Heart right ventricle (tissue), 16 donors: ENCODE measurements around the gene FAM187B. TPM values are rescaled to one million over a fixed set of nuclear protein-coding genes. Genes with fewer than 3 reads are reported as not detected.

Experiments
- ATAC-seq, 8 donors: fragments of 200-7000 bp; cut with Tn5 transposase; one replicate each; pipeline ENCODE4 v1.9.1; 2020; ENCODE audit warnings: mild to moderate bottlenecking in 8 of 8, moderate library complexity in 8 of 8, moderate number of reproducible peaks in 1 of 8
- DNase-seq, 2 donors: peaks; one replicate each; pipeline ENCODE4 v3.0.0-alpha.2; 2020
- H3K27ac ChIP-seq, 10 donors: fragments of 200-600 bp; sonication (generic) in 2 of 10; one replicate each; pipeline versions ENCODE4 v1.5.0 to v1.8.0; 2020 to 2022; ENCODE audit warnings: mild to moderate bottlenecking in 3 of 10
- H3K27me3 ChIP-seq, 7 donors: fragments of 200-600 bp; one replicate each; pipeline ENCODE4 v1.8.0; 2021 to 2022; ENCODE audit warnings: mild to moderate bottlenecking in 2 of 7
- H3K36me3 ChIP-seq, 9 donors: fragments of 200-600 bp; sonication (generic) in 1 of 9; one replicate each; pipeline versions ENCODE4 v1.5.0 to v1.8.0; 2020 to 2022; ENCODE audit warnings: mild to moderate bottlenecking in 2 of 9
- H3K4me1 ChIP-seq, 9 donors: fragments of 200-600 bp; sonication (generic) in 1 of 9; one replicate each; pipeline versions ENCODE4 v1.5.0 to v1.8.0; 2020 to 2022; ENCODE audit warnings: mild to moderate bottlenecking in 4 of 9
- H3K4me3 ChIP-seq, 10 donors: fragments of 200-600 bp; sonication (generic) in 2 of 10; one replicate each; pipeline versions ENCODE4 v1.5.0 to v1.8.0; 2020 to 2022; ENCODE audit warnings: mild to moderate bottlenecking in 7 of 10, moderate library complexity in 2 of 10
- H3K9me3 ChIP-seq, 11 donors: fragments of 200-600 bp in 10 of 11; sonication (generic) in 2 of 11; one replicate each; pipeline versions ENCODE4 v1.5.0 to v1.8.0; 2013 to 2022; ENCODE audit warnings: mild to moderate bottlenecking in 2 of 11, control low read depth in 1 of 11, moderate library complexity in 1 of 11
- CTCF ChIP-seq, 9 donors: fragments of 200-600 bp; sonication (generic) in 2 of 9; IDR thresholded peaks; one replicate each; pipeline versions ENCODE4 v1.5.0 to v1.8.0; 2021 to 2022; ENCODE audit warnings: antibody characterized with exemption in 9 of 9, mild to moderate bottlenecking in 5 of 9, moderate library complexity in 1 of 9
- WGBS, 2 donors: extraction: QIAGEN DNeasy Blood & Tissue Kit; methylation state at CpG; one replicate each; pipeline ENCODE4 v1.1.7; 2013; ENCODE audit warnings: inconsistent platforms in 1 of 2; 5-methylcytosine and 5-hydroxymethylcytosine counted together
- intact Hi-C, 10 donors: fragments of 100-400 bp; cut with DNase I; formaldehyde crosslinking; loops; one replicate each; pipeline versions ENCODE4 v1.11.1 to v1.14.2; 2022
- polyA plus RNA-seq, 2 donors: library from polyadenylated mRNA; stranded (reverse); fragments of 200-250 nt; gene quantifications; one replicate each; pipeline ENCODE4 v1.2.3, GENCODE V29; 2013
- total RNA-seq, 10 donors: library from RNA; stranded (reverse); fragmentation: NEBNext Ultra II Directional in 3 of 10; extraction: Animal tissue kit (Norgen Biotek cat#: 25700) in 3 of 10; gene quantifications; one replicate each; pipeline versions ENCODE4 v1.2.1 to v1.2.4, GENCODE V29; 2021 to 2023
- donor health status: Arrhythmogenic right ventricular cardiomyopathy.
- donor health status: ischemic (EF 13 %, LVEDD 7.1; RV severe dilation, severe dysfunction).
- donor health status: healthy with polysubstance abuse.
- donor health status: DM: no; HTN: yes; CAD: no.
- donor health status: DM: no; HTN: no; CAD: no.
- donor health status: ischemic (EF 25% LVEDD 6.9; RV normal size, moderate dysfunction).
- donor health status: ischemic (EF 25% LVEDD 5.7; RV mildly dilated, moderate dysfunction).
- donor health status: healthy.
- donor health status: DM: yes; HTN: yes; CAD: no.
- donor health status: Ischemic cardiomyopathy.
- donor health status: ischemic (EF 35%, LVEDD 5.7; RV mildly dilated, moderate dysfunction).
- donor health status: nonischemic (EF 11% LVEDD 7.7; RV severe dilation, severe dysfunction).
- donor health status: DM: yes; HTN: yes; CAD: no.
- donor health status: PGD.
- donor health status: ischemic (EF 29% LVEDD 5.4; RV normal size, mild dysfunction).
- donor health status: nonischemic (EF 23%, LVEDD 6.1; RV moderate dilation, normal function).

Gene FAM187B
- total and polyA plus RNA-seq, 12 donors: 0.48 TPM; not detected in 11

- intact Hi-C loops: loop anchor here in 6 of 10 donors (5.0 to 10.0 kb wide), 4 partner anchors 108 to 291 kb away; partner anchors contain the start of genes FXYD7 (in 3 of the 6), FXYD1 (in 2 of the 6) and LGI4 (in 2 of the 6)
- 37 to 43% methylated on average over 6 of the region's 6 CpGs for WGBS, 2 donors
- Histone ChIP-seq H3K36me3 (peaks cover 0 to 6% (median 1%) of the 10 kb centered on the region in 9 donors), H3K27me3 (no peaks in the 10 kb centered on the region), H3K4me1 (peaks cover 13 to 57% (median 42%) of the 10 kb centered on the region in 9 donors), H3K27ac (peak overlapping the region in 7 of 10 donors; percentile 7 to 55 (median 22)), H3K4me3 (no peak overlapping the region), H3K9me3 (no peaks in the 10 kb centered on the region)
- ATAC-seq: no peak
- no peak for DNase-seq
- TF ChIP-seq CTCF (IDR thresholded peaks at IDR 0.05): no peak
These were observed 36.8 kb upstream of the FAM187B start for GRCh38 chr19:35265126-35265899.

- H3K4me1 ChIP-seq: peaks cover 6 to 49% (median 34%) of the 10 kb centered on the region in 9 donors
- no peaks in the 10 kb centered on the region for H3K27me3 ChIP-seq
- H3K4me3 ChIP-seq: no peak overlapping the region
- ATAC-seq (no peak), DNase-seq (no peak)
- no peak for TF ChIP-seq CTCF (IDR thresholded peaks at IDR 0.05)
- no peaks in the 10 kb centered on the region for H3K36me3 ChIP-seq
- no peaks in the 10 kb centered on the region for H3K9me3 ChIP-seq
- 68 to 73% methylated on average over 7 of the region's 7 CpGs for WGBS, 2 donors
- peak overlapping the region in 6 of 10 donors; percentile 7 to 55 (median 16) for H3K27ac ChIP-seq
- intact Hi-C loops: loop anchor here in 6 of 10 donors (5.0 to 10.0 kb wide), 4 partner anchors 107 to 290 kb away; partner anchors contain the start of genes FXYD7 (in 3 of the 6), FXYD1 (in 2 of the 6) and LGI4 (in 2 of the 6)
These were observed 36.0 kb upstream of the FAM187B start for GRCh38 chr19:35264268-35265125.

GRCh38 chr19:35262101-35262761, 33.7 kb upstream of the FAM187B start:
- no peak for TF ChIP-seq CTCF (IDR thresholded peaks at IDR 0.05)
- Histone ChIP-seq H3K36me3 (no peaks in the 10 kb centered on the region), H3K27me3 (no peaks in the 10 kb centered on the region), H3K27ac (no peak overlapping the region), H3K4me1 (peaks cover 6 to 48% (median 33%) of the 10 kb centered on the region in 9 donors), H3K9me3 (no peaks in the 10 kb centered on the region), H3K4me3 (no peak overlapping the region)
- intact Hi-C loops: loop anchor here in 1 of 10 donors (10.0 kb wide), 1 partner anchor 287 kb away; no protein-coding TSS in a partner anchor
- WGBS, 2 donors: 70 to 73% methylated on average over 17 of the region's 17 CpGs
- DNase-seq: no peak
- ATAC-seq: peak in 3 of 8 donors; percentile 12 to 21 (median 19)
